OCI-LY7 (cell line): ENCODE data around the gene SPOCK1. TPM values are rescaled to one million over a fixed set of nuclear protein-coding genes. Genes with fewer than 3 reads are reported as not detected.

ENCODE experiments used
- BruUV-seq: library from RNA; stranded (reverse); fragments of 400-500 nt; replicated peaks from 2 replicates; lab custom pipeline; 2021; lab: Mats Ljungman, UMichigan
- CTCF ChIA-PET: fragments of 300-600 bp; sonication (Branson Sonifier 250); formaldehyde crosslinking; loops from one replicate; lab custom pipeline; 2022; ENCODE audit warnings: antibody characterized with exemption; ENCODE audit not compliant: unreplicated experiment; lab: Charles Lee
- POLR2A ChIA-PET: fragments of 300-600 bp; sonication (Branson Sonifier 250); formaldehyde crosslinking; loops from one replicate; lab custom pipeline; 2022; ENCODE audit warnings: antibody characterized with exemption; lab: Charles Lee
- DNase-seq: peaks from one replicate; pipeline ENCODE4 v3.0.0-alpha.2; 2015; ENCODE audit warnings: low spot score
- H2AFZ ChIP-seq: fragments of 200-600 bp; sonication (generic), shearing (Covaris generic); 2 replicates; pipeline ENCODE4 v1.6.1; 2014; ENCODE audit warnings: mild to moderate bottlenecking, antibody characterized with exemption, low read length, moderate library complexity
- H3K27ac ChIP-seq: fragments of 200-600 bp; sonication (generic); 2 replicates; pipeline ENCODE4 v1.5.1; 2014; ENCODE audit warnings: mixed run types, low read depth, mild to moderate bottlenecking, moderate library complexity, low read length, inconsistent platforms; ENCODE audit not compliant: poor library complexity, severe bottlenecking
- H3K36me3 ChIP-seq: fragments of 200-600 bp; sonication (generic); 2 replicates; pipeline ENCODE4 v1.6.1; 2014; ENCODE audit warnings: mild to moderate bottlenecking, antibody characterized with exemption, low read length, moderate library complexity, mixed read lengths; ENCODE audit not compliant: insufficient read depth
- H3K4me1 ChIP-seq: fragments of 200-600 bp; sonication (generic); 2 replicates; pipeline ENCODE4 v1.5.1; 2014; ENCODE audit warnings: mild to moderate bottlenecking, low read length; ENCODE audit not compliant: insufficient read depth, poor library complexity, severe bottlenecking
- H3K4me2 ChIP-seq: fragments of 200-600 bp; sonication (generic); 2 replicates; pipeline ENCODE4 v1.6.1; 2014; ENCODE audit warnings: mild to moderate bottlenecking, low read length
- H3K4me3 ChIP-seq: fragments of 200-600 bp; sonication (generic); 2 replicates; pipeline ENCODE4 v1.5.1; 2014; ENCODE audit warnings: mild to moderate bottlenecking, low read depth, low read length; ENCODE audit not compliant: poor library complexity, severe bottlenecking
- H3K79me2 ChIP-seq: fragments of 200-600 bp; sonication (generic); 2 replicates; pipeline ENCODE4 v1.6.1; 2016; ENCODE audit warnings: low read depth, mild to moderate bottlenecking, low read length, moderate library complexity, mixed read lengths; ENCODE audit not compliant: insufficient read depth
- H3K9me2 ChIP-seq: fragments of 200-600 bp; sonication (generic); 2 replicates; pipeline ENCODE4 v1.6.1; 2016; ENCODE audit warnings: mild to moderate bottlenecking, low read length, mixed read lengths; ENCODE audit not compliant: insufficient read depth
- H3K9me3 ChIP-seq: fragments of 200-600 bp; sonication (generic); 2 replicates; pipeline ENCODE4 v1.6.1; 2014; ENCODE audit warnings: mild to moderate bottlenecking, mixed run types, low read length, mixed read lengths
- H4K20me1 ChIP-seq: fragments of 200-600 bp; sonication (generic); 2 replicates; pipeline ENCODE4 v1.6.1; 2014; ENCODE audit warnings: mild to moderate bottlenecking, antibody characterized with exemption, low read length, moderate library complexity, mixed read lengths; ENCODE audit not compliant: insufficient read depth
- CTCF ChIP-seq: fragments of 200-600 bp; sonication (generic); conservative IDR thresholded peaks from 2 replicates; pipeline ENCODE4 v1.5.1; 2014; ENCODE audit warnings: mild to moderate bottlenecking, antibody characterized with exemption, low read length, moderate library complexity, mixed read lengths
- EZH2phosphoT487 ChIP-seq: fragments of 200-600 bp; sonication (generic); IDR thresholded peaks from 2 replicates; pipeline ENCODE4 v1.6.1; 2018; ENCODE audit warnings: low read depth, borderline replicate concordance, mild to moderate bottlenecking, mixed run types, antibody characterized with exemption, low read length, moderate library complexity, mixed read lengths
- intact Hi-C: fragments of 100-400 bp; cut with micrococcal nuclease; formaldehyde crosslinking; loops from one replicate; pipeline ENCODE4 v1.10.0; 2022; ENCODE audit not compliant: unreplicated experiment
- total RNA-seq, 2 experiments: library from RNA; depleted of rRNA in 1 of 2; stranded (reverse); fragments of >200 nt in 1 of 2; shearing (Covaris generic) in 1 of 2; gene quantifications; 2 replicates each; pipeline ENCODE4 v1.2.3, GENCODE V29; 2014 to 2022

The SPOCK1 gene
- total RNA-seq, 2 experiments from 2014 or later, result 0.29 to 1.5 TPM

DNA sequence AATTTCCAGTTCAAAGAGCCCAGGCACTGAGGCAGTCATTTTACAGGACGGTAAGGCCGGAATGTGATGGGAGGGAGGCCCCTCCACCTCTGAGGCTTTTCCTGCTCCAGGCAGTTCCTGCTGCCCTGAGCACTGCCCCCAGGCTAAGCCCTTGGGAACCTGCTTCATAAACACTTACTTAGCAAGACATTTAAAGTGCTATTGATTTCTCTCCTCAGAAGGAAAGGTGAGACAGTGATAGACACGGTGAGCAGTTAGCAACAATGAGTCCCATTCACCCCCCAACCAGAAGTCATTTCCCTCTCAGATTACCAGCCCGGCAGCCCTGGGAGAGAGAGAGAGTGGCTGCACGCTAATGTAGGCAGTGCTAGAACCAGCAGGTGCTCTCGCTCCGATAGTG, 462.5 kb downstream of the SPOCK1 start:
- Histone ChIP-seq H3K9me2 (no peaks in the 10 kb centered on the region), H2AFZ (no peak overlapping the region), H3K4me3 (no peak overlapping the region), H3K9me3 (no peaks in the 10 kb centered on the region), H3K4me2 (no peak overlapping the region), H3K27ac (no peak overlapping the region), H3K36me3 (no peaks in the 10 kb centered on the region), H3K79me2 (no peaks in the 10 kb centered on the region), H3K4me1 (no peaks in the 10 kb centered on the region), H4K20me1 (no peaks in the 10 kb centered on the region)
- no TSS peak for BruUV-seq
- TF ChIP-seq EZH2phosphoT487, result no peak
- TF ChIP-seq CTCF, result no peak
- no peak for DNase-seq
- ChIA-PET CTCF (no interaction called here), POLR2A (interaction anchor here (1.2 to 4.5 kb wide), 3 partner anchors 13 to 34 kb away, joined by 4 to 31 read pairs (median 7); no protein-coding TSS in a partner anchor)
- intact Hi-C loops, result no loop called here

DNA sequence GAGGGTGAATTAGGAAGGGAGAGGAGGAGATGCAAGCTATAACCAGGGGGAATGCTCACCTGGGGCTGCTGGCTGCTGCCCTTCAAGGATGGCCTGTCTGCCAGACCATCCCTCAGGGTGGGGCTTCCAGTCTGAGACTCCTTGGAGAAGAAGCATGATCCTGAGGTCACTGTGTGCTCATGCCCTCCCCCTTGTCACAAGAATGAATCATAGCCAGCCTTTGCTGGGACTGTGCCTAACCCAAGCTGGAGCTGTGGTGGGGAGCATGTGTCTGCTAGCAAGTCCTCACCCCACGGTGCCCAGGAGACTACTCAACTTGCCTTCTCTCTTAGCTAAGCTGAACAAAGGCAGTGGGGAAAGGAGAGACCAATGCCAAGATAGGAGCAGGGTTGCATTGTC, 463.6 kb downstream of the SPOCK1 start:
- no peaks in the 10 kb centered on the region for H3K4me1 ChIP-seq
- intact Hi-C loops, result no loop called here
- POLR2A ChIA-PET, result interaction anchor here (1.0 to 4.5 kb wide), 3 partner anchors 12 to 33 kb away, joined by 3 to 31 read pairs (median 4); no protein-coding TSS in a partner anchor
- no peaks in the 10 kb centered on the region for H3K79me2 ChIP-seq
- TF ChIP-seq EZH2phosphoT487, result no peak
- no peak for TF ChIP-seq CTCF
- H3K9me2 ChIP-seq, result no peaks in the 10 kb centered on the region
- H3K36me3 ChIP-seq, result no peaks in the 10 kb centered on the region
- no peak for DNase-seq
- no peaks in the 10 kb centered on the region for H4K20me1 ChIP-seq
- no peak overlapping the region for H3K4me3 ChIP-seq
- H3K27ac ChIP-seq, result no peak overlapping the region
- H3K4me2 ChIP-seq, result no peak overlapping the region
- CTCF ChIA-PET, result no interaction called here
- no peaks in the 10 kb centered on the region for H3K9me3 ChIP-seq
- no TSS peak for BruUV-seq
- no peak overlapping the region for H2AFZ ChIP-seq

- H3K9me3 ChIP-seq, result no peaks in the 10 kb centered on the region
Measured at GRCh38 chr5:137034764-137035479, 464.2 kb downstream of the SPOCK1 start.

More at GRCh38 chr5:137034764-137035479, 464.2 kb downstream of the SPOCK1 start:
- Histone ChIP-seq H3K9me2 (no peaks in the 10 kb centered on the region), H3K36me3 (no peaks in the 10 kb centered on the region), H3K79me2 (no peaks in the 10 kb centered on the region), H3K4me2 (no peak overlapping the region), H2AFZ (no peak overlapping the region), H3K4me1 (no peaks in the 10 kb centered on the region), H3K4me3 (no peak overlapping the region), H3K27ac (no peak overlapping the region), H4K20me1 (no peaks in the 10 kb centered on the region)
- intact Hi-C loops, result no loop called here
- CTCF ChIA-PET, result interaction anchor here (1.0 kb wide), 1 partner anchor 11 kb away, joined by 3 read pairs; no protein-coding TSS in a partner anchor
- BruUV-seq, result no TSS peak
- POLR2A ChIA-PET, result interaction anchor here (1.0 to 4.5 kb wide), 2 partner anchors 12 to 29 kb away, joined by 3 to 31 read pairs; no protein-coding TSS in a partner anchor
- TF ChIP-seq EZH2phosphoT487 (no peak), CTCF (no peak)
- DNase-seq, result no peak
